Upper lobe of right lung (tissue), 1 donor: ENCODE data around the gene KRT40. TPM values are rescaled to one million over a fixed set of nuclear protein-coding genes. Genes with fewer than 3 reads are reported as not detected.

Experiments used
- ATAC-seq: fragments of 200-7000 bp; cut with Tn5 transposase; one replicate; pipeline ENCODE4 v1.9.1; 2020; ENCODE audit warnings: mild to moderate bottlenecking, moderate library complexity
- DNase-seq: peaks from one replicate; pipeline ENCODE4 v3.0.0-alpha.2; 2020
- H3K27ac ChIP-seq: fragments of 200-600 bp; one replicate; pipeline ENCODE4 v1.8.0; 2022
- H3K27me3 ChIP-seq: fragments of 200-600 bp; one replicate; pipeline ENCODE4 v1.8.0; 2022; ENCODE audit warnings: mild to moderate bottlenecking
- H3K36me3 ChIP-seq: fragments of 200-600 bp; one replicate; pipeline ENCODE4 v1.8.0; 2022
- H3K4me1 ChIP-seq: fragments of 200-600 bp; one replicate; pipeline ENCODE4 v1.8.0; 2022
- H3K4me3 ChIP-seq: fragments of 200-600 bp; one replicate; pipeline ENCODE4 v1.8.0; 2022; ENCODE audit warnings: mild to moderate bottlenecking
- H3K9me3 ChIP-seq: fragments of 200-600 bp; one replicate; pipeline ENCODE4 v1.8.0; 2022
- intact Hi-C: fragments of 100-400 bp; cut with DNase I; formaldehyde crosslinking; loops from one replicate; pipeline ENCODE4 v1.11.0; 2022
- total RNA-seq: library from RNA; stranded (reverse); fragmentation: NEBNext Ultra II Directional; extraction: Animal tissue kit (Norgen Biotek cat#: 25700); gene quantifications from one replicate; pipeline ENCODE4 v1.2.1, GENCODE V29; 2021
- TF ChIP-seq, protein P1 (sequence below): fragments of 200-600 bp; IDR thresholded peaks from one replicate; pipeline ENCODE4 v1.8.0; 2022; ENCODE audit warnings: antibody characterized with exemption
- donor health status: DM: no; HTN: yes; CAD: no; lungs with severe emphysema.

Gene KRT40
- total RNA-seq, 1 donor from 2014 or later, result not detected

DNA sequence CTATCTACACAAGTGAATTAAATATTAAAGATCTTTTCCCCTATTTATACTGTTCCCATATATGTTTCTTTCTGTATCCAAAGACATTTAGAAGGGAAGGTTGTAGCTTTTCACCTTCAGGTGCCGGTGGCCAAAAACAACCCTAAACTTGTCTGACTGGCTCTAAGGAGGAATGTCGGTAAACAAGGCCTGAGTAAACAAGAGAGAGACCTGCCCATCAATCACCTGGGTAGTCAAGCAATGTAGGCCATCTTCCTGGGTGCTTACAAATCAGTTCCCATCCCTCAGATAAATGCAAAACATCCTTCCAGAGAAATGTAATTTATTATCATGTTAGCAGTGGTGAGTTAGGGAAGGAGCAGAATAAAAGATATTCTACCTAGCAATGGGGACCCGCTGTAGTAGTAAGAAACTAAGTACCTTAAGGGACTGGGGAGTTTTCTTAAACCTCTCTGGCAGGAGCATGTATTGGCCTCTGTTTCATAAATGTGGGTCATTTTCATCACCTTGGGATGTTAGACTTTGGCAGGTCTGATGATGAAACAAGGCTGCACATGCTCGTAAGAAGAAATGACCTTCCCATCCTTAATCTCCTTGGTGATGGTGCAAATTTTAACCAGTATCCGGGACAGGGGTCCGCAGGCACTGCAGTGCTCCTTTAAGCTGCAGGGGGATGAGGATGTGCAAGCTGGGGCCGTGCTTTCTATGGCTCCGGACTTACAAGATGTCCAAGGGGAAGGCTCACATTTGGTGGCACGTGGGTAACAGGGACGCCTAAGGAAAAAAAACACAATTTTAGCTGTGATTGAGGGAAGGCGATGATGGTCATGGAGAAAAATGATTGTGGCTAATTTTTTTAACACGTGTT, 25.8 kb downstream of the KRT40 start:
- H3K36me3 ChIP-seq, result no peaks in the 10 kb centered on the region
- H3K4me1 ChIP-seq, result no peaks in the 10 kb centered on the region
- no peaks in the 10 kb centered on the region for H3K9me3 ChIP-seq
- H3K4me3 ChIP-seq, result no peak overlapping the region
- no peak for DNase-seq
- intact Hi-C loops, result no loop called here
- no peak overlapping the region for H3K27ac ChIP-seq
- ATAC-seq, result peak; percentile 63
- TF ChIP-seq, protein P1, sequence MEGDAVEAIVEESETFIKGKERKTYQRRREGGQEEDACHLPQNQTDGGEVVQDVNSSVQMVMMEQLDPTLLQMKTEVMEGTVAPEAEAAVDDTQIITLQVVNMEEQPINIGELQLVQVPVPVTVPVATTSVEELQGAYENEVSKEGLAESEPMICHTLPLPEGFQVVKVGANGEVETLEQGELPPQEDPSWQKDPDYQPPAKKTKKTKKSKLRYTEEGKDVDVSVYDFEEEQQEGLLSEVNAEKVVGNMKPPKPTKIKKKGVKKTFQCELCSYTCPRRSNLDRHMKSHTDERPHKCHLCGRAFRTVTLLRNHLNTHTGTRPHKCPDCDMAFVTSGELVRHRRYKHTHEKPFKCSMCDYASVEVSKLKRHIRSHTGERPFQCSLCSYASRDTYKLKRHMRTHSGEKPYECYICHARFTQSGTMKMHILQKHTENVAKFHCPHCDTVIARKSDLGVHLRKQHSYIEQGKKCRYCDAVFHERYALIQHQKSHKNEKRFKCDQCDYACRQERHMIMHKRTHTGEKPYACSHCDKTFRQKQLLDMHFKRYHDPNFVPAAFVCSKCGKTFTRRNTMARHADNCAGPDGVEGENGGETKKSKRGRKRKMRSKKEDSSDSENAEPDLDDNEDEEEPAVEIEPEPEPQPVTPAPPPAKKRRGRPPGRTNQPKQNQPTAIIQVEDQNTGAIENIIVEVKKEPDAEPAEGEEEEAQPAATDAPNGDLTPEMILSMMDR, result no peak
- no peaks in the 10 kb centered on the region for H3K27me3 ChIP-seq

DNA sequence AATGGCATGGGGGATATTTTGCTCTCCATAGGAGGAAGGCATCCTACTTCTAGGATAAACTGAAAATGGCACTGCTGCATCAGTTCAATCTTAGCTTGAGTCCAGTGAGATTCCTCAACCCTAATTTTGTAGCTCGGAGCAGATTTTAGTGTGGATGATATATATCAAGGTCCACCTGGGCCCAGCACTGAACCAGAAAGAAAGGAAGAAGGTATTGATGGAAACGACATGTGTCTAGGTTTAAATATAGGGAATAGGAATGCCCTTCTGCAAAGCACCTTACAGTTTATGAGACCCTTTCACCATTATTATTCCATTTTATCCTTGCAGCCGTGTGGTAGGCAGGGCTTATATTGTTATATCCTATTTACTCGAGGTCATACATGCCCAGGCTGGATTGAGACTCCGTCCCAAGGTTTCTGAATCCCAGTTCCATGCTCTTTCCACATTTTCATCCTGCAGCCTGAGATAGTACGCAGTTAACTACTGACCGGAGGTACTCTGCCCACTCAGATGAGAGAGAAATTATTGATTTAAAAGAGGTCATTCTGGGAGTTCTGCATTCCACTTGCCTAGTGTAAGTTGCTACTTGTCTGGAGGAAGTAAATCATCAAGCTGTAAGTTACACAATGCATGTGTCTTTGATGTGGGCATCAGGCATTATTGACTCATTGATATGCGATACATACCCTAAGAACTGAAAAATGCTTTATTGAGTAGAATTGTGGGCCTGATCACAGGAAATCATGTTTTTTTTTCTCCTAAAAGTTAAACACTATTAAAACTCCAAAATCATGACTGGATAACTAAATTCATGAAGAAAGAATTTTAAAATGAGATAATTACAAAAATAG, 27.5 kb downstream of the KRT40 start:
- Histone ChIP-seq H3K4me3 (no peak overlapping the region), H3K27ac (no peak overlapping the region), H3K9me3 (no peaks in the 10 kb centered on the region), H3K27me3 (no peaks in the 10 kb centered on the region), H3K4me1 (no peaks in the 10 kb centered on the region), H3K36me3 (no peaks in the 10 kb centered on the region)
- ATAC-seq (peak; percentile 66), DNase-seq (no peak)
- intact Hi-C loops, result no loop called here
- TF ChIP-seq, protein P1, result no peak

DNA sequence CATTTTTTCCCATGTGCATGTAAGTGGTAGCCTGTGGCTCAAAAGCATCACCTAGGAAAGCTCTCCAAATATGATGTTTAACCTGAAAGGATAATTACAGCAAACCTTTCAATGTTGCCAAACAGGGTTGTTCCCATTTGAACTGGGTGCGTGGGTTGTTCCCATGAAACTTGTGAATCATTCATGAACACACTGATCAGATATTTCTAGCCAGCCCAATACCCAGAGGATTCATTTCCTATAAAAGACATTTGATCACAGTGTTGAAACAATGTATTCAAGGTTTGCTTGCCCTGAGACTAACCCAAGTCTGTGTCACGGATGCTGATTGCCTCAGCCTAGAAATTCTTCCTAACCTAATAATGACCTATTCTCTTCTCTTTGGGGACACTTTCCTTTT, 30.2 kb downstream of the KRT40 start:
- H3K4me3 ChIP-seq, result no peak overlapping the region
- no peaks in the 10 kb centered on the region for H3K27me3 ChIP-seq
- no peaks in the 10 kb centered on the region for H3K4me1 ChIP-seq
- DNase-seq (no peak), ATAC-seq (no peak)
- no peaks in the 10 kb centered on the region for H3K36me3 ChIP-seq
- TF ChIP-seq, protein P1, result no peak
- no peak overlapping the region for H3K27ac ChIP-seq
- no peaks in the 10 kb centered on the region for H3K9me3 ChIP-seq
- intact Hi-C loops, result no loop called here

DNA sequence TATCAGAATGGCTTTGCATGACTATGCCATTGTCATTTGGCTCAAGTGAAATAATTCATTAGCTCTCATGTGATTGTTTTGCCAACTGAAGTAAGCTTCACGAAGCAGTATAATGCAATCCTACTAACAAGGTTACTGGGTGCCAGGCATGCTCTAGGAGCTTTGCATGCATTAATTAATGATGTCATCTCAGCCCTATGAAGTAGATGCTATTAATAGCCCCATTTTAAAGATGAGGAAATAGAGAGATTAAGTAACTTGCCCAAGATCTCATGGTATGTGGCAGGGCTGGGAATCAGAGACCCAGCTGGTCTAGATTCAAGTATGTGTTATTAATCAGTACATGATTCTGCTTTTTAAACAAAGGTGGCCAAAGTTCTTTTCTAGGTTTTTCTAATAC, 31.5 kb downstream of the KRT40 start:
- H3K9me3 ChIP-seq, result no peaks in the 10 kb centered on the region
- TF ChIP-seq, protein P1, result no peak
- peaks cover 6% of the 10 kb centered on the region for H3K27me3 ChIP-seq
- no peaks in the 10 kb centered on the region for H3K4me1 ChIP-seq
- H3K4me3 ChIP-seq, result no peak overlapping the region
- no peak for DNase-seq
- H3K36me3 ChIP-seq, result no peaks in the 10 kb centered on the region
- no peak overlapping the region for H3K27ac ChIP-seq
- peak; percentile 69 for ATAC-seq
- intact Hi-C loops, result no loop called here

DNA sequence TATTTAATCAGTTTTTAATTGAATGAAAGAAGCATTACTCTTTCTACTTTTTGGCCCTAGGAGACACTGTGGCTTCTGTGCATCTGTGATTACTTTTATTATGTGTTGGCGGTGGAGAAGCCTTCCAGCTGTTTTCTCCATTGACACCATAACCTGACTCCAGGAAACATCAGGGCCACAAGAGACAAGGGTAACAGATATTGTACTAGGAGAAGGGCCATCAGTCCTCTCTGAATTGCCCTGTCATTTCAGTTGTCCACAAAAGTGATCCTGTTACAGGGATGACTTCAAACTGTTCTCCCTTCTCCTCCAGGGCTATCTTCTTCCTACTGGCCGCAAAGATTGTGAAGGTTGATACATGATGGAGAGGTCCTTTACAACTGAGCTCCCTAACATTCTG, 32.0 kb downstream of the KRT40 start:
- no peaks in the 10 kb centered on the region for H3K4me1 ChIP-seq
- H3K9me3 ChIP-seq, result no peaks in the 10 kb centered on the region
- no peak overlapping the region for H3K4me3 ChIP-seq
- ATAC-seq, result no peak
- peaks cover 11% of the 10 kb centered on the region for H3K27me3 ChIP-seq
- TF ChIP-seq, protein P1, result no peak
- no peak for DNase-seq
- intact Hi-C loops, result no loop called here
- no peaks in the 10 kb centered on the region for H3K36me3 ChIP-seq
- no peak overlapping the region for H3K27ac ChIP-seq
